ENCODE data around the gene PHC3.

PHC3 gene

GRCh38 chr3:170189398-170190256, 8.1 kb upstream of the PHC3 start:
- TF ChIP-seq CTCF (conservative IDR thresholded peaks at IDR 0.05; ENCODE audit: low read depth): no peak; the same call in 1 of the 2 replicates
- DNase-seq (ENCODE audit: low spot score): no peak
- H3K27ac ChIP-seq: no peak overlapping the region
- CTCF ChIA-PET: interaction anchor here (0.6 to 1.4 kb wide), 8 partner anchors 9 to 95 kb away, joined by 3 to 6 read pairs (median 4); no protein-coding TSS in a partner anchor
- POLR2A ChIA-PET (ENCODE audit: low non-redundant PET): no interaction called here

- peak overlapping the region; percentile 89 for H3K27ac ChIP-seq
- DNase-seq (ENCODE audit: low spot score): peak; percentile 31
- ChIA-PET CTCF (interaction anchor here (0.6 kb wide), 1 partner anchor 9 kb away, joined by 6 read pairs; no protein-coding TSS in a partner anchor), POLR2A (ENCODE audit: low non-redundant PET) (no interaction called here)
- no peak for TF ChIP-seq CTCF (conservative IDR thresholded peaks at IDR 0.05; ENCODE audit: low read depth)
Observed at GRCh38 chr3:170180079-170180907, 1.2 kb downstream of the PHC3 start.

GRCh38 chr3:170179432-170179831, 2.1 kb downstream of the PHC3 start:
- TF ChIP-seq CTCF (conservative IDR thresholded peaks at IDR 0.05; ENCODE audit: low read depth): no peak
- ChIA-PET CTCF (no interaction called here), POLR2A (ENCODE audit: low non-redundant PET) (no interaction called here)
- DNase-seq (ENCODE audit: low spot score): no peak
- H3K27ac ChIP-seq: no peak overlapping the region

GRCh38 chr3:170178651-170179050, 2.9 kb downstream of the PHC3 start:
- DNase-seq (ENCODE audit: low spot score): no peak
- TF ChIP-seq CTCF (conservative IDR thresholded peaks at IDR 0.05; ENCODE audit: low read depth): no peak
- ChIA-PET CTCF (interaction anchor here (0.7 kb wide), 2 partner anchors 10 to 178 kb away, joined by 3 read pairs; no protein-coding TSS in a partner anchor), POLR2A (ENCODE audit: low non-redundant PET) (no interaction called here)
- H3K27ac ChIP-seq: no peak overlapping the region

- DNase-seq (ENCODE audit: low spot score): no peak
- POLR2A ChIA-PET (ENCODE audit: low non-redundant PET): no interaction called here
Observed at GRCh38 chr3:170171563-170171962, 10.0 kb downstream of the PHC3 start.

More at GRCh38 chr3:170171563-170171962, 10.0 kb downstream of the PHC3 start:
- TF ChIP-seq CTCF (conservative IDR thresholded peaks at IDR 0.05; ENCODE audit: low read depth): no peak
- CTCF ChIA-PET: interaction anchor here (0.6 kb wide), 2 partner anchors 49 to 130 kb away, joined by 3 to 5 read pairs; no protein-coding TSS in a partner anchor
- H3K27ac ChIP-seq: no peak overlapping the region

Data from RWPE1 (cell line).